ENCODE results near the gene ZNF419.
"Not testable (repeated sequence)": the region's sequence is repeated elsewhere in the genome, so short reads cannot be mapped to it uniquely, and the experiment has no call there.

DNA sequence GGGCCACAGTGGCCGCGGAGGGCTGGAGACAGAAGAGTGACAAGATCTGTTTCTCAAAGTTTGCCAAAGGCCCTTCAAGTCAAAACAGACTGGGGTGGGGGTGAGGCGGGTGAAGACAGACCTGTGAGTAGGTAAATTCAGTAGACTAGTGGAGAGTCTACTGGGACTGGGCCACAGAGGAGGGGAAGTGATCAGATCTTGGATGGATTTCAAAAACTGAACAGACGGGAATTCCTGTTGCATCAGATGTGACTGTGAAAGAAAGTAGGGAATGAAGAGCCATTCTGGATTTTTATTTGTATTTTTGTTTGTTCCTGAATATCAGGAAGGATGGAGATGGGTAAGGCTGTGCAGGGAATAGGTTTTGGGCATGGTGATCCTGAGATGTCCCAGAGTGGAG is 12.8 kb downstream of the ZNF419 start:
- TF ChIP-seq ZFP3 (CRISPR knock-in tag; IDR thresholded peaks at IDR 0.05); ZFP30 (CRISPR knock-in tag; IDR thresholded peaks at IDR 0.05); TOX (CRISPR knock-in tag; IDR thresholded peaks at IDR 0.05; ENCODE audit: borderline replicate concordance); ESRRG (CRISPR knock-in tag; IDR thresholded peaks at IDR 0.05); ISL1 (CRISPR knock-in tag; IDR thresholded peaks at IDR 0.05); BACH2 (CRISPR knock-in tag; IDR thresholded peaks at IDR 0.05; ENCODE audit: borderline replicate concordance); ARNTL (CRISPR knock-in tag; IDR thresholded peaks at IDR 0.05; ENCODE audit: borderline replicate concordance, low read depth): not testable (repeated sequence)
- TF ChIP-seq, protein P1, sequence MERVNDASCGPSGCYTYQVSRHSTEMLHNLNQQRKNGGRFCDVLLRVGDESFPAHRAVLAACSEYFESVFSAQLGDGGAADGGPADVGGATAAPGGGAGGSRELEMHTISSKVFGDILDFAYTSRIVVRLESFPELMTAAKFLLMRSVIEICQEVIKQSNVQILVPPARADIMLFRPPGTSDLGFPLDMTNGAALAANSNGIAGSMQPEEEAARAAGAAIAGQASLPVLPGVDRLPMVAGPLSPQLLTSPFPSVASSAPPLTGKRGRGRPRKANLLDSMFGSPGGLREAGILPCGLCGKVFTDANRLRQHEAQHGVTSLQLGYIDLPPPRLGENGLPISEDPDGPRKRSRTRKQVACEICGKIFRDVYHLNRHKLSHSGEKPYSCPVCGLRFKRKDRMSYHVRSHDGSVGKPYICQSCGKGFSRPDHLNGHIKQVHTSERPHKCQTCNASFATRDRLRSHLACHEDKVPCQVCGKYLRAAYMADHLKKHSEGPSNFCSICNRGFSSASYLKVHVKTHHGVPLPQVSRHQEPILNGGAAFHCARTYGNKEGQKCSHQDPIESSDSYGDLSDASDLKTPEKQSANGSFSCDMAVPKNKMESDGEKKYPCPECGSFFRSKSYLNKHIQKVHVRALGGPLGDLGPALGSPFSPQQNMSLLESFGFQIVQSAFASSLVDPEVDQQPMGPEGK (CRISPR knock-in tag; IDR thresholded peaks at IDR 0.05; ENCODE audit: borderline replicate concordance): not testable (repeated sequence)
- TF ChIP-seq, protein P2, sequence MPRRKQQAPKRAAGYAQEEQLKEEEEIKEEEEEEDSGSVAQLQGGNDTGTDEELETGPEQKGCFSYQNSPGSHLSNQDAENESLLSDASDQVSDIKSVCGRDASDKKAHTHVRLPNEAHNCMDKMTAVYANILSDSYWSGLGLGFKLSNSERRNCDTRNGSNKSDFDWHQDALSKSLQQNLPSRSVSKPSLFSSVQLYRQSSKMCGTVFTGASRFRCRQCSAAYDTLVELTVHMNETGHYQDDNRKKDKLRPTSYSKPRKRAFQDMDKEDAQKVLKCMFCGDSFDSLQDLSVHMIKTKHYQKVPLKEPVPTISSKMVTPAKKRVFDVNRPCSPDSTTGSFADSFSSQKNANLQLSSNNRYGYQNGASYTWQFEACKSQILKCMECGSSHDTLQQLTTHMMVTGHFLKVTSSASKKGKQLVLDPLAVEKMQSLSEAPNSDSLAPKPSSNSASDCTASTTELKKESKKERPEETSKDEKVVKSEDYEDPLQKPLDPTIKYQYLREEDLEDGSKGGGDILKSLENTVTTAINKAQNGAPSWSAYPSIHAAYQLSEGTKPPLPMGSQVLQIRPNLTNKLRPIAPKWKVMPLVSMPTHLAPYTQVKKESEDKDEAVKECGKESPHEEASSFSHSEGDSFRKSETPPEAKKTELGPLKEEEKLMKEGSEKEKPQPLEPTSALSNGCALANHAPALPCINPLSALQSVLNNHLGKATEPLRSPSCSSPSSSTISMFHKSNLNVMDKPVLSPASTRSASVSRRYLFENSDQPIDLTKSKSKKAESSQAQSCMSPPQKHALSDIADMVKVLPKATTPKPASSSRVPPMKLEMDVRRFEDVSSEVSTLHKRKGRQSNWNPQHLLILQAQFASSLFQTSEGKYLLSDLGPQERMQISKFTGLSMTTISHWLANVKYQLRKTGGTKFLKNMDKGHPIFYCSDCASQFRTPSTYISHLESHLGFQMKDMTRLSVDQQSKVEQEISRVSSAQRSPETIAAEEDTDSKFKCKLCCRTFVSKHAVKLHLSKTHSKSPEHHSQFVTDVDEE (CRISPR knock-in tag; IDR thresholded peaks at IDR 0.05): not testable (repeated sequence)

All from SK-N-SH treated with all-trans-retinoic acid at 6 μM for 48 hours (cell line).